ENCODE measurements around the gene IL12RB1.

DNA sequence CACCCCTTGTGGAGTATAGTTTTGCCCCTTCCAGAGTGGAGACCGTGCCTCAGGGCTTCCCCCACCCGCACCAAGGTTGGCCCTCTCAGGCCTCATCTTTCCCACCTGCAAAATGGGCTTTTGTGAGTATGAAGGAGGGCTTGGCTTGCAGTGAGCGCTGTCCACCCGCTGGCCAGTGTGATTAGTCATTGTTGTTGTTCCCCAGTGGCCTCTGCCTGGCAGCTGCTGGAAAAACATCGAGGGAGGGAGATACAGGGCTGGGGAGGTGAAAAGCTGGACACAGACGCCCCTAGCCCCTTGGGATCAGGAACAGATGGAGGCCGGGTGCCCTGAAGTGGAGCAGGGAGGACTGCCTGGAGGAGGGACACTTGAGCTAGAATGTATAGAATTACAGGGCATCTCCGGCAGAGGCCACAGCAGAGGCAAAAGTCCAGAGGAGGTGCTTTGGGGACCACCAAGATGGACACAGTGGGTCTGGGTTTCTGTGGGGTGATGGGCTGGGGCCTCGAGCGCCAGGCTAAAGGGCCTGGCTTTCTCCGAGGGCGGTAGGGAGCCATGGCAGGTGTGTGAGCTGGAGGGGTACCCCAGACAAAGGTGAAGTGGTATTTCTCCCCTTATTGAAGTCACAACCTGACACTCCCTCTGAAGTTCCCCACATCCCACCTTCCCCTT lies 3.9 kb upstream of the IL12RB1 start:
- TF ChIP-seq, protein P1, sequence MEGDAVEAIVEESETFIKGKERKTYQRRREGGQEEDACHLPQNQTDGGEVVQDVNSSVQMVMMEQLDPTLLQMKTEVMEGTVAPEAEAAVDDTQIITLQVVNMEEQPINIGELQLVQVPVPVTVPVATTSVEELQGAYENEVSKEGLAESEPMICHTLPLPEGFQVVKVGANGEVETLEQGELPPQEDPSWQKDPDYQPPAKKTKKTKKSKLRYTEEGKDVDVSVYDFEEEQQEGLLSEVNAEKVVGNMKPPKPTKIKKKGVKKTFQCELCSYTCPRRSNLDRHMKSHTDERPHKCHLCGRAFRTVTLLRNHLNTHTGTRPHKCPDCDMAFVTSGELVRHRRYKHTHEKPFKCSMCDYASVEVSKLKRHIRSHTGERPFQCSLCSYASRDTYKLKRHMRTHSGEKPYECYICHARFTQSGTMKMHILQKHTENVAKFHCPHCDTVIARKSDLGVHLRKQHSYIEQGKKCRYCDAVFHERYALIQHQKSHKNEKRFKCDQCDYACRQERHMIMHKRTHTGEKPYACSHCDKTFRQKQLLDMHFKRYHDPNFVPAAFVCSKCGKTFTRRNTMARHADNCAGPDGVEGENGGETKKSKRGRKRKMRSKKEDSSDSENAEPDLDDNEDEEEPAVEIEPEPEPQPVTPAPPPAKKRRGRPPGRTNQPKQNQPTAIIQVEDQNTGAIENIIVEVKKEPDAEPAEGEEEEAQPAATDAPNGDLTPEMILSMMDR (IDR thresholded peaks at IDR 0.05) = no peak
- TF ChIP-seq POLR2A (IDR thresholded peaks at IDR 0.05) = no peak
